WI38 (cell line): ENCODE measurements around the gene SVEP1.

Experiments used
- H3K4me3 ChIP-seq: 2 replicates; pipeline ENCODE4 v1.5.1; 2011; ENCODE audit warnings: low read depth, mild to moderate bottlenecking, control low read depth, low read length
- CTCF ChIP-seq: IDR thresholded peaks from 2 replicates; pipeline ENCODE4 v1.5.1; 2012; ENCODE audit warnings: low read depth, mild to moderate bottlenecking, control low read depth, low read length

The SVEP1 gene

DNA sequence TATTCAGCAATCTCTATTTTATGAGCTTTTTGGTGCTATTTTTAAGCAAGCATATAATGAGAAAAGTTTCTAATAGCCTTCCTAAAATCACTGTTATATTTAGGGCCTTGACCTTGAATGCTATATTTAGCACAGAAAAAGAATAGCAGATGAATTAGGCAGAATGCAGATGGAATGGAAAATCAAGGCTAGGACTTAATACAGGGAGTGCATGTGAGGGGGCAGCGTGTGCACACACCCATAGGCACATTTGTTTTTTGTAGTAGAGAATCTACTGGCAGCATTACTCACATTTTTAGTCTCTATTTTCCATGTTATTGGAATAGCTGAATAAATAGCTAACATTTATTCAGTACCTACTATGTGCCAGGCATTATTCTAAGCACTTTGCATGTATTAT, 79.9 kb downstream of the SVEP1 start:
- no peak overlapping the region for H3K4me3 ChIP-seq

GRCh38 chr9:110487196-110487595, 92.3 kb downstream of the SVEP1 start:
- H3K4me3 ChIP-seq: no peak overlapping the region
- no peak for TF ChIP-seq CTCF

More for the DNA sequence above, 79.9 kb downstream of the SVEP1 start:
- TF ChIP-seq CTCF: no peak

DNA sequence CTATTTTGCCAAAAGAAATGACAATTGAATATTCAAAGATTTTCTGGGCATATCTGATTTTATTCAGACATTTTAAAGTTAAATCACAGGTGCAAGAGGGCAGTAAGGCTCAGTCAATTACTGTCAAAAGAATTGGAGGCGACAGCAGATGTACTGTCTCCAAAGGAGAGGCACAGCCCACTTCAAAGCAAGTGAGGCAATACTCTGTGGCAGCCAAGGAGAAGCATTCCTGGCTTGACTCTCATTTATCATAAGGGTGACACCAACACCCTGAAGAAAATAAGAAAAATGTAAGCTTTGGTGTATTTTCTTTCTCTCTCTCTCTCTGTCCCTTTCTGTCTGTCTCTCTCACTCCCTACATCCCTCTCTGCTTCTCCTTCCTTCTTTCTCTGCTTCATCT, 93.3 kb downstream of the SVEP1 start:
- no peak for TF ChIP-seq CTCF
- no peak overlapping the region for H3K4me3 ChIP-seq

DNA sequence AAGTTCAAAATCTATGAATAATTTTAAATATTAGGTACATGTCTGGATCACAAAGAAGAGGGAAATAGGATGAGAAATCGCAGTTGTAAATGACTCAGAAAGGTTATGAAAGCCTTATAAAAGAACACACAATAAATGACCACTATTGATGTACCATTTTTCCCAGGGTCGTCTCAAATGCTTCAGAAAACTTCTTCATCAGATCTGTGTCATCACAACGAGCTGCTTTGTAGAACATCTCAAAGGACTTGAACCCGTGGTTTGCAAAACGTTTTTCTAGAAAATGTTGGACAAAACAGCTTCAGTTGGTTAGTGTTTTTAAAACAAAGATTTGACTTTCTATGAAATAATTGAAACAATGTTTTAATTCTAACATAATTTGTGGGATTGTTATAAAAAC, 100.1 kb downstream of the SVEP1 start:
- no peak for TF ChIP-seq CTCF
- H3K4me3 ChIP-seq: no peak overlapping the region

DNA sequence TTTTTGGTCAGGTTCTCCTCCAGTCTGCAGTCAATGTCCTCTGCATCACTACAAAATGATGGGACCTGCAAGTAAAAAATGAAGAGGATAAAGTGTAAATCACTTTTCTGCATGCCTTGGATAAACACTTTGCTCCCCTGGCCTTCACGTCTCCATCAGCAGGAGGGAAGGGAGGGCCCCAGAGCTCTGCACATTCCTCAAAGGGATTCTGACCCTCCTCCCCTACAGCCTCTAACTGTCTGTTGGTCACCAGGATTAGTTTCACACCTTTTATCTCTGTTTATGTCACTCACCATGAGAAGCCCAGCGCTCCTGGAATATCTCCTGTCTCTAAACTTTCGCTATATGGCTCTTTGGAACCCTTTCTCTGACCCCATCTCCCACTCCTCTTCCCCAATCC, 103.3 kb downstream of the SVEP1 start:
- no peak for TF ChIP-seq CTCF
- H3K4me3 ChIP-seq: no peak overlapping the region

DNA sequence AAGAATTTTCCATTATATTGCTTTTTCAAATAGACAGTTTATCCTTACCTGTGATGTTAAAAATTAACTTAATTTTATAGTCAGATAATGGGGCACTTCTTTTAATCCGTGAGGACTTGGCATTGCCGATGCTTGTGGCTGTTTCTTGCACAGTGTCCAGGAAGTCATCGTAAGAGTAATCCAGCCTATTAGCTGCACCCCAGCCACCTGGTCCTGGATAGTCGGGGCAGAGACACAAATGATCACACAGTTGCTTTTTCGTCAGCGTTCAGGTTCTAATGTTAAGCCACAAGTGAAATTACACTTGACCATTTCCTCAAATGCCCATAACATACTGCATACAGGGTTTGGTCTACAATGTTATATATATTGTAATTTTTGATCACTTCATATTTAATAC, 107.4 kb downstream of the SVEP1 start:
- no peak overlapping the region for H3K4me3 ChIP-seq
- no peak for TF ChIP-seq CTCF

DNA sequence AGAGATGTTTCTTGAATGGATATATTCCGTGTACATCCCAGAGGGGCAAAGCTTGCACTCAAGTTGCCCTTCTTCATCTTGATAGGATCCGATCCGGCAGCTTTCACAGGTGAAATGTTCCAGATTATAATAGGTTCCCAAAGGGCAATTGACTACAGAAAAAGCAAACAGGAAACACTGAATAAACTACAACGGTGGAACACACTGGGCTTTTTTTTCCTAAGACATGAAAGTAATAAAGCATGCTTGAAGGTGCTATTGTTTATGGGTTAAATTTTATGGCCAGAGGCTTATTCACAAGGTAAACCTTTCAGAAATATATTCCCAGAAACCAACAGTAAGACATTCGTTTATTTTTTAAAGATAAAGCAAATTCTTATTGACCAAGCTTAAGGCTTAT, 110.6 kb downstream of the SVEP1 start:
- no peak for TF ChIP-seq CTCF
- H3K4me3 ChIP-seq: no peak overlapping the region
